ENCODE measurements around the gene MOV10. TPM values are rescaled to one million over a fixed set of nuclear protein-coding genes. Genes with fewer than 3 reads are reported as not detected.

MOV10 gene
- total RNA-seq, 2 donors from 2014 or later: 47.0 to 169 TPM

- WGBS: 59% methylated on average over 12 of the region's 12 CpGs
- no peak for TF ChIP-seq POLR2A (IDR thresholded peaks at IDR 0.05)
- TF ChIP-seq CTCF (IDR thresholded peaks at IDR 0.05): no peak
- TF ChIP-seq POLR2AphosphoS5 (IDR thresholded peaks at IDR 0.05): no peak
- intact Hi-C loops (cut with DNase I): no loop called here
- DNase-seq (ENCODE audit: low spot score): no peak
- Histone ChIP-seq H3K4me1 (replicated peaks) (peaks cover 61% of the 10 kb centered on the region), H3K36me3 (no peaks in the 10 kb centered on the region), H3K9me3 (no peaks in the 10 kb centered on the region), H3K27me3 (replicated peaks; ENCODE audit: insufficient read depth) (no peaks in the 10 kb centered on the region), H3K27ac (peak overlapping the region; percentile 98), H3K4me3 (no peak overlapping the region)
Measured at GRCh38 chr1:112702420-112703261, 28.2 kb downstream of the MOV10 start.

- DNase-seq (ENCODE audit: low spot score): no peak
- intact Hi-C loops (cut with DNase I): no loop called here
- Histone ChIP-seq H3K36me3 (no peaks in the 10 kb centered on the region), H3K4me1 (replicated peaks) (peaks cover 55% of the 10 kb centered on the region), H3K27me3 (replicated peaks; ENCODE audit: insufficient read depth) (no peaks in the 10 kb centered on the region), H3K27ac (peak overlapping the region; percentile 98), H3K9me3 (no peaks in the 10 kb centered on the region), H3K4me3 (no peak overlapping the region)
- TF ChIP-seq POLR2AphosphoS5 (IDR thresholded peaks at IDR 0.05) (no peak), CTCF (IDR thresholded peaks at IDR 0.05) (no peak), POLR2A (IDR thresholded peaks at IDR 0.05) (no peak)
- 54% methylated on average over 8 of the region's 8 CpGs for WGBS
Measured at GRCh38 chr1:112703706-112704105, 29.2 kb downstream of the MOV10 start.

GRCh38 chr1:112704391-112704933 lies 30.0 kb downstream of the MOV10 start:
- intact Hi-C loops (cut with DNase I): no loop called here
- WGBS: 17% methylated on average over 7 of the region's 7 CpGs
- DNase-seq (ENCODE audit: low spot score): no peak

GRCh38 chr1:112704934-112705627 lies 30.6 kb downstream of the MOV10 start:
- Histone ChIP-seq H3K36me3 (no peaks in the 10 kb centered on the region), H3K9me3 (no peaks in the 10 kb centered on the region), H3K4me1 (replicated peaks) (peaks cover 41% of the 10 kb centered on the region), H3K27ac (peak overlapping the region; percentile 98), H3K27me3 (replicated peaks; ENCODE audit: insufficient read depth) (no peaks in the 10 kb centered on the region), H3K4me3 (peak overlapping the region; percentile 96 to 99)
- peak; percentile 95 for DNase-seq (ENCODE audit: low spot score)
- intact Hi-C loops (cut with DNase I): no loop called here
- under 1% methylated on average over 13 of the region's 13 CpGs for WGBS
- TF ChIP-seq POLR2A (IDR thresholded peaks at IDR 0.05) (peak; percentile 82), POLR2AphosphoS5 (IDR thresholded peaks at IDR 0.05) (peak; percentile 90), CTCF (IDR thresholded peaks at IDR 0.05) (no peak)

More at GRCh38 chr1:112704391-112704933, 30.0 kb downstream of the MOV10 start:
- H3K36me3 ChIP-seq: no peaks in the 10 kb centered on the region
- TF ChIP-seq POLR2A (IDR thresholded peaks at IDR 0.05): no peak
- no peak for TF ChIP-seq CTCF (IDR thresholded peaks at IDR 0.05)
- no peak for TF ChIP-seq POLR2AphosphoS5 (IDR thresholded peaks at IDR 0.05)
- peak overlapping the region; percentile 96 to 99 for H3K4me3 ChIP-seq
- no peaks in the 10 kb centered on the region for H3K27me3 ChIP-seq (replicated peaks; ENCODE audit: insufficient read depth)
- H3K9me3 ChIP-seq: no peaks in the 10 kb centered on the region
- H3K27ac ChIP-seq: peak overlapping the region; percentile 98
- peaks cover 47% of the 10 kb centered on the region for H3K4me1 ChIP-seq (replicated peaks)
